ENCODE measurements around the gene ACSS1. TPM values are rescaled to one million over a fixed set of nuclear protein-coding genes. Genes with fewer than 3 reads are reported as not detected.
A peak's percentile ranks its signal among the peaks of the same experiment; 100 is the strongest.

ACSS1 gene
- total and polyA plus RNA-seq, 12 donors: 7.2 to 97.3 (median 16.9) TPM

GRCh38 chr20:24993337-24994185, 64.4 kb downstream of the ACSS1 start:
- intact Hi-C loops (cut with DNase I): loop anchor here (2.0 to 5.0 kb wide), 3 partner anchors 69 to 404 kb away; no protein-coding TSS in a partner anchor
- peaks cover 0 to 24% of the 10 kb centered on the region in 2 donors for H3K4me1 ChIP-seq (replicated peaks in 1 of 2)
- H3K9me3 ChIP-seq (replicated peaks in 1 of 3): no peaks in the 10 kb centered on the region
- peak in 1 of 7 donors; percentile 21 for DNase-seq
- TF ChIP-seq POLR2A (IDR thresholded peaks at IDR 0.05) (no peak), CTCF (IDR thresholded peaks at IDR 0.05) (peak in 5 of 6 experiments; percentile 15 to 48 (median 31))
- WGBS, 4 donors: 37 to 43% (median 38%) methylated on average over 9 of the region's 9 CpGs
- H3K4me3 ChIP-seq: peak overlapping the region in 2 of 4 donors; percentile 84 to 91
- H3K27ac ChIP-seq: peak overlapping the region; percentile 33 to 99 (median 88)
- no peaks in the 10 kb centered on the region for H3K36me3 ChIP-seq (replicated peaks in 1 of 2)
- H3K27me3 ChIP-seq: no peaks in the 10 kb centered on the region

- Histone ChIP-seq H3K4me3 (peak within 1 kb of the TSS; percentile 52 to 91 (median 82)), H3K36me3 (replicated peaks in 1 of 2) (no peaks in the 10 kb centered on the region), H3K27ac (peak within 1 kb of the TSS; percentile 33 to 99 (median 88)), H3K27me3 (no peaks in the 10 kb centered on the region), H3K9me3 (replicated peaks in 1 of 3) (no peaks in the 10 kb centered on the region), H3K4me1 (replicated peaks in 1 of 2) (peaks cover 0 to 24% of the 10 kb centered on the region in 2 donors)
- 0 to 1% (median 0%) methylated on average over 11 to 69 of the region's 69 CpGs for WGBS, 4 donors
- intact Hi-C loops (cut with DNase I): loop anchor here in 1 of 2 donors (5.0 kb wide), 1 partner anchor 405 kb away; no protein-coding TSS in a partner anchor
- DNase-seq: peak; percentile 94 to 97 (median 97)
- TF ChIP-seq CTCF (IDR thresholded peaks at IDR 0.05): peak in 1 of 6 experiments; percentile 1
- TF ChIP-seq POLR2A (IDR thresholded peaks at IDR 0.05): peak; percentile 90 to 96
These were observed 65.3 kb downstream of the ACSS1 start, which contains the start of gene APMAP for GRCh38 chr20:24992487-24993205. Gene APMAP, minus strand, starts transcription at chr20:24992751. Its CDS starts 63 bp downstream, at chr20:24992688.

- WGBS, 4 donors: 0 to 2% (median 0%) methylated on average over 7 to 36 of the region's 36 CpGs
- Histone ChIP-seq H3K9me3 (replicated peaks in 1 of 3) (no peaks in the 10 kb centered on the region), H3K27ac (peak overlapping the region; percentile 33 to 99 (median 88)), H3K4me1 (replicated peaks in 1 of 2) (peaks cover 0 to 24% of the 10 kb centered on the region in 2 donors), H3K27me3 (no peaks in the 10 kb centered on the region), H3K36me3 (replicated peaks in 1 of 2) (no peaks in the 10 kb centered on the region), H3K4me3 (peak overlapping the region; percentile 52 to 91 (median 82))
- TF ChIP-seq CTCF (IDR thresholded peaks at IDR 0.05): no peak
- TF ChIP-seq POLR2A (IDR thresholded peaks at IDR 0.05): no peak
- peak in 4 of 7 donors; percentile 22 to 41 (median 36) for DNase-seq
- intact Hi-C loops (cut with DNase I): loop anchor here in 1 of 2 donors (5.0 kb wide), 1 partner anchor 405 kb away; no protein-coding TSS in a partner anchor
These were observed 65.9 kb downstream of the ACSS1 start for GRCh38 chr20:24991897-24992486.
